NCI-H1930 (cell line): ENCODE data around the gene ALDH9A1.
"Not testable (repeated sequence)": the region's sequence is repeated elsewhere in the genome, so short reads cannot be mapped to it uniquely, and the experiment has no call there.

Experiments used
- DNase-seq, 2 experiments: peaks; one replicate each; lab custom pipeline; 2025; lab: John Stamatoyannopoulos, UW

The ALDH9A1 gene

GRCh38 chr1:165686971-165687433, 11.4 kb downstream of the ALDH9A1 start:
- no peak for DNase-seq

GRCh38 chr1:165686121-165686970, 12.0 kb downstream of the ALDH9A1 start:
- no peak for DNase-seq

GRCh38 chr1:165683848-165684485, 14.4 kb downstream of the ALDH9A1 start:
- DNase-seq = no peak

GRCh38 chr1:165680773-165681172, 17.6 kb downstream of the ALDH9A1 start:
- DNase-seq = not testable (repeated sequence)

GRCh38 chr1:165680303-165680702, 18.1 kb downstream of the ALDH9A1 start:
- DNase-seq = no peak

DNA sequence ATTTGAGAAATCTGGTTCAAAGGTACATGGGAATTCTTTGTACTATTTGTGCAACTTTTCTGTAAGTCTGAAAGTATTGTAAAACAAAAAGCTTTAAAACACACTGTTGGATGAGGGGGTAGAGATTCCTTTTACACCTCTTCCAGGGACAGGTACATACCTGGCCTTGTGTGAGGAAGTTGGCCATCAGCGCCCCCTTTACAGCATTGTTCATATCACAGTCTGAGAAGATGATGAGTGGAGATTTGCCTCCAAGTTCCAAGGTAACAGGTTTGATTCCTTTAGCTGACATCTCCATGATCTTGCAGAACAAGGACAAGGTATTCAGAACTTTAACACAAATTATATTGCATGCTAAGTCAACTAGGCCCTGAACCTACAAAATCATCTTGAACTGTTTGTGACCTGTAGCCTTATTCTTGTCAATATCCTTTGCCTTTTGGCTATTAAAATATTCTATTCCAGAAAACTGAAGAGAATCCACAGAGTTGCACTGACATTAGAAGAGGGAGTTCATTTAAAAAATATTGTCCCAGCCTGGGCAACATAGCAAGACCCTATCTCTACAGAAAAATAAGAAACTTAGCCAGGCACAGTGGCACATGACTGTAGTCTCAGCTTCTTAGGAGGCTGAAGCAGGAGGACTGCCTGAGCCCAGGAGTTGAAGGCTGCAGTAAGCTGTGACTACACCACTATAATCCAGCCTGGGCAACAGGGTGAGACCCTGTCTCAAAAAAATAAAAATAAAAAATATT, 18.9 kb downstream of the ALDH9A1 start:
- no peak for DNase-seq

DNA sequence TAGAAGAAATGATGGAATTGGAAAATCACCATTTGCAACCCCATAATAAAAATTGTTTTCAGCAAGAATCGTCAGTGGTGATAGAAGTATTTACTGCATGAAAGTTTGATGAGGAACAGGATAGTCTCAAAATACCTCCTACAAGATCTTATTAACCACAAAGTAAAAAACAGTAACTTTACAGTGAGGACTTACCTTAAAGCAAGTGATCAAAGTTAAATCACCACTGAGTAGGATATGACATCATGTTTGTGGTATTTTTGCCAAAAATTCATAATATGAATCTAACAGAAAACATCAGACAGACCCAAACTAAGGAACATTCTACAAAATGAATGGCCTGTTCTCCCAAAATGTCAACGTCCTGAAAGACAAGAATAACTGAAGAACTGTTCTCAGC, 19.9 kb downstream of the ALDH9A1 start:
- no peak for DNase-seq

DNA sequence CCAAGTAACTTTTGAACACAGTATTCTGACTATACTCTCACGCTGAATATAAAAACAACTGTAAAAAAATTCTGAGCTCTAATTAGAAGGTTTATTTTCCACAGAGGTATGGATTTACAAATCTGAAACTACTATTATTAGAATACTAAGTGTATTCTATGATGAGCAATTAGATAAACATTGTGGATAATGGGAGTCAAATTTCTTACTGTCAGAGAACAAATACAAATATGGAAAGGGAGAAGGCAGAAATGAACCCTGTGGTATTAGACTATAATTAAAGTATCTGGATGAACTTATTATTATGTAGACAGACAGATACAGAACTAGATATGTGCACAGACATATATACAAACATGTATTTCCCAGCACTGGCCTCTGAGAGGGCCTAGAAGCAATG, 22.6 kb downstream of the ALDH9A1 start:
- DNase-seq = no peak

- DNase-seq = no peak
Measured at GRCh38 chr1:165674599-165674998, 23.8 kb downstream of the ALDH9A1 start.

DNA sequence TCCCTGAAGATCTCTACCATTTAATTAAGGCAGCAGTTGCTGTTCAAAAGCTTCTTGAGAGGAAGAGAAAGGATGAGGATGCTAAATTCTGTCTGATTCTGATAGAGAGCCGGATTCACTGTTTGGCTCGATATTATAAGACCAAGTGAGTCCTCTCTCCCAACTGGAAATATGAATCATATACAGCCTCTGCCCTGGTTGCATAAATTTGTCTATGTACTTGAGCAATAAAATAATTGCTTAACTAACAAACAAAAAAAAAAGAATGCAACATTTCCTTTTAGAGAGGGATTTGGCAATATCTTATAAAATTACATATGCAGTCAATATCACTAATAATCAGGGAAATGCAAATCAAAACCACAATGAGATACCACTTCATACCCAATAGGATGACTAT, 26.8 kb downstream of the ALDH9A1 start:
- DNase-seq = no peak

DNA sequence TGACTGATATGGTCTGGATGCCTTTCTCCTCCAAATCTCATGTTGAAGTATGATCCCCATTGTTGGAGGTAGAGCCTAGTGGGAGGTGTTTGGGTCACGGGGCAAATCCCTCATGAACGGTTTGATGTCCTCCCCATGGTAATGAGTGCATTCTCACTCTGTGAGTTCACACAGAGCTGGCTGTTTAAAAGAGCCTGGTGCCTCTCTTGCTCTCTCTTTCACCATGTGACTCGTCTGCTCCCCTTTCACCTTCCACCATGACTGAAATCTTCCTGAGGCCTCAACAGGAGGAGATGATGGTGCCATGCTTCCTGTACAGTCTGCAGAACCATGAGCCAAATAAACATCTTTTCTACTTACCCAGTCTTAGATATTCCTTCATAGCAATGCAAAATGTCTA, 30.2 kb downstream of the ALDH9A1 start:
- DNase-seq = no peak

GRCh38 chr1:165666152-165666825, 32.1 kb downstream of the ALDH9A1 start:
- DNase-seq = no peak

DNA sequence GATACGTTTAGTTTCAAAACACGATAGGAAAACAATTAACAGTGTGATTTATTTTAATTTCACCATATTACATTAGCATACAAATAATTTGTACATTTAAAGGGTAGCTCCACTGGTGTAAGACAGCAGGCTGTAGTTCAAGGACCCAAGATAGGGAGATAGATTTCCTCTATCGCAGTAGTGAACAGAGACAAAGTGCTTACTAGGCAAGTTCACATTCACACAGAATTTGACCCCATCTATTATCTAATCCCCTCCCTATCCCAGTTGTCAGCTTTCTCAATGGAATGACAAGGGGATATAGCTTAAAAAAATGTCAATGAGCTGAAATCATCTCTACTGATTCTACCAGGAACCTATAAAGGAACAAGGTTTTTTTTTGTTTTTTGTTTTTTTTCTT, 36.2 kb downstream of the ALDH9A1 start:
- no peak for DNase-seq

- DNase-seq = no peak
Measured at GRCh38 chr1:165661703-165662102, 36.7 kb downstream of the ALDH9A1 start.

DNA sequence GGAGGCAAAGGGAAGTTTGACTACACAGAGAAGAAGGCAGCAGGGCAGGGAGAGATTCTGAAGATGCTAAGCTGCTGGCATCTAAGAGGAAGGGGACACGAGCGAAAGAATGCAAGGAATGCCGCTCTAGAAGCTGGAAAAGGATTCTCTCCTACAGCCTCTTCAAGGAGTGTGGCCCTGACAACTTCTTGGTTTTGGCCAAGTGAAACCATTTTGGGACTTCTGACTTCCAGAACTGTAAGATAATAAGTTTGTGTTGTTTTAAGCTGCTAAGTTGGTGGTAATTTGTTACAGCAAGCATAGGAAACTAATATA, 38.8 kb downstream of the ALDH9A1 start:
- no peak for DNase-seq

- not testable (repeated sequence) for DNase-seq
Measured at GRCh38 chr1:165658766-165659580, 39.4 kb downstream of the ALDH9A1 start.

GRCh38 chr1:165650981-165651625, 47.3 kb downstream of the ALDH9A1 start:
- no peak for DNase-seq

DNA sequence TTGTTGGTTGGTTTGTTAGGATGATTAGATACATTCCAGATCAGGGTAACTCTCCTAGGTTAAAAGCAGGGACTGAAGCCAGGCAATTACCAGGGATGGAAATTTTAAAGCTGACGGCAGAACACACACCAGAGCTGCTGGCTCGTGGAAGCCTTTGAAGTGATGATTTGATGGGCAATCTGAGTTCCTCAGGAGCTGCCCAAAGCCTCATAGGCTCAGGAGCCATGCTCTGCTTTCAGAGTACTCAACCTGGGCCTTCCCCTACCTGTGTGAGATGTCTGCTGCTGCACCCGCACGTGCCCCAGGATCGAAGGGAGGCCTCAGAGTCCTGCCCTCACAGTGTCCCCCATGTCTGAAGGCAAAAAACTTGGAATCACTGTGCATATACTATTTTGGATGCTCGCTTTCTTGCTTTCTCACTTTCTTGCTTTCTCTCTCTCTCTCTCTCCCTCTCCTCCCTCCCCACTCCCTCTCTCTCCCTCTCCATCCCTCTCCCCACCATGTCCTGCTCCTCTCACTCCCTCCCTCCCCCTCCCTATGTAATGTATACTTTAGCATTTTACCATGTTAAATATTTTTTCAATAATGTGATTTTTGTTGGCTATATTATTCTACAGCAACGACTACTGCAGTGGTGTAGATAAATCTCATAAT, 49.3 kb downstream of the ALDH9A1 start:
- DNase-seq = no peak

DNA sequence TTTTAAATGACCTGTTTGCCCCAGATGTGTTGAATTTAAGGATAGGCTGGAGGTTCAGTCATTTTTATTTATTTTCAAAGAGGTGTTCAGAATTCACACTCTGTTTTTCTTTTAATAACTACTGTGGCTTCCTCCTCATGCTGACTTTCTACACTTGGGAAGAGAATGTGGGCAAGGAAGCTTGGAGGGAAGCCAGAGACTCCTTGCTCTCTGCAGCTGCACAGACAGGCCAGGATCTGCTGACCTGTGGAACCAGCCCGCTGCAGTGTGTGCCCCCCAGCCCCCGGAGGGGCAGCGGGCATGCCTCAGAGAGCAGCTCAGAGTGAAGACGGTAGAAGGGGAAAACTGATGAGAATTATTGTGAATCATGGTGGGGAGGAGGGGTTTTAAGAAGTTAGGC, 50.4 kb downstream of the ALDH9A1 start:
- DNase-seq = no peak

DNA sequence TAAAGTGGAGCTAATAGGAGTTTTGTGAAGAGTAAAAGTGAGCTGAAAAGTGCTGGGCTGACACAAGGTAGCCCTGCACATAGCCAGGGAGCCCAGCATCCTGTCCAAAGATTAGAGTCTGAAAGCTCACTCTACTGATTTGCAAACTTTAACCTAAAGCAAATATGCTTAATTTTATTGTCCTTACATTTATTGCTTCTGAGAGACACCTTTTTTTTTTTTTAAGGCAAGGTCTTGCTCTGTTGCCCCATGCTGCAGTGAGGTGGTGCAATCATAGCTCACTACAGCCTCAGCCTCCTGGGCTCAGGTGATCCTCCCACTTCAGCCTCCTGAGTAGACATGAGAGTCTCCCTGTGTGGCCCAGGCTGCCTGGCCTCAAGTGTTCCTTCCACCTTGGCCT, 50.8 kb downstream of the ALDH9A1 start:
- DNase-seq = no peak
